Osteocyte (in vitro differentiated cells): ENCODE results near the gene PPP1R11. TPM values are rescaled to one million over a fixed set of nuclear protein-coding genes. Genes with fewer than 3 reads are reported as not detected.
"Not testable (repeated sequence)": the region's sequence is repeated elsewhere in the genome, so short reads cannot be mapped to it uniquely, and the experiment has no call there.

Source experiments
- DNase-seq: peaks from one replicate; pipeline ENCODE4 v3.0.0; 2021; ENCODE audit warnings: mixed read lengths; ENCODE audit not compliant: unreplicated experiment; ENCODE audit errors: extremely low spot score
- H3K27ac Mint-ChIP-seq: one replicate; pipeline ENCODE4 v1.8.0; 2021; ENCODE audit warnings: mild to moderate bottlenecking, mixed read lengths; ENCODE audit not compliant: unreplicated experiment
- H3K27me3 Mint-ChIP-seq: one replicate; pipeline ENCODE4 v1.8.0; 2021; ENCODE audit warnings: mixed read lengths; ENCODE audit not compliant: unreplicated experiment
- H3K36me3 Mint-ChIP-seq: one replicate; pipeline ENCODE4 v1.8.0; 2021; ENCODE audit warnings: mixed read lengths; ENCODE audit not compliant: unreplicated experiment
- H3K4me1 Mint-ChIP-seq: one replicate; pipeline ENCODE4 v1.8.0; 2021; ENCODE audit warnings: mixed read lengths; ENCODE audit not compliant: unreplicated experiment
- H3K4me3 Mint-ChIP-seq: one replicate; pipeline ENCODE4 v1.8.0; 2021; ENCODE audit warnings: mild to moderate bottlenecking, moderate library complexity, mixed read lengths; ENCODE audit not compliant: unreplicated experiment
- H3K9me3 Mint-ChIP-seq: one replicate; pipeline ENCODE4 v1.8.0; 2021; ENCODE audit warnings: mixed read lengths; ENCODE audit not compliant: unreplicated experiment
- long read RNA-seq: library from polyadenylated mRNA; unstranded; transcript quantifications from one replicate; pipeline ENCODE4 v2.0.0, GENCODE V29; 2021
- total RNA-seq: library from RNA; stranded (reverse); gene quantifications from 2 replicates; pipeline ENCODE4 v1.2.1, GENCODE V29; 2021
- TF ChIP-seq, protein P1 (sequence below): fragments of 200-600 bp; sonication (generic); IDR thresholded peaks from 2 replicates; pipeline ENCODE4 v1.5.0; 2021; ENCODE audit warnings: antibody characterized with exemption, mild to moderate bottlenecking, moderate library complexity

PPP1R11 gene, protein sequence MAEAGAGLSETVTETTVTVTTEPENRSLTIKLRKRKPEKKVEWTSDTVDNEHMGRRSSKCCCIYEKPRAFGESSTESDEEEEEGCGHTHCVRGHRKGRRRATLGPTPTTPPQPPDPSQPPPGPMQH
- 46.8 and 52.9 TPM in 2 replicates for total RNA-seq
- long read RNA-seq, transcript PPP1R11-205 (3 exons, 1,731 nt): major isoform, 36 of 37 reads
- long read RNA-seq, partial matches to known transcripts: 0 of 37 reads
- long read RNA-seq, other reads (novel, unspliced or antisense): 1 of 37 reads

- TF ChIP-seq, protein P1, sequence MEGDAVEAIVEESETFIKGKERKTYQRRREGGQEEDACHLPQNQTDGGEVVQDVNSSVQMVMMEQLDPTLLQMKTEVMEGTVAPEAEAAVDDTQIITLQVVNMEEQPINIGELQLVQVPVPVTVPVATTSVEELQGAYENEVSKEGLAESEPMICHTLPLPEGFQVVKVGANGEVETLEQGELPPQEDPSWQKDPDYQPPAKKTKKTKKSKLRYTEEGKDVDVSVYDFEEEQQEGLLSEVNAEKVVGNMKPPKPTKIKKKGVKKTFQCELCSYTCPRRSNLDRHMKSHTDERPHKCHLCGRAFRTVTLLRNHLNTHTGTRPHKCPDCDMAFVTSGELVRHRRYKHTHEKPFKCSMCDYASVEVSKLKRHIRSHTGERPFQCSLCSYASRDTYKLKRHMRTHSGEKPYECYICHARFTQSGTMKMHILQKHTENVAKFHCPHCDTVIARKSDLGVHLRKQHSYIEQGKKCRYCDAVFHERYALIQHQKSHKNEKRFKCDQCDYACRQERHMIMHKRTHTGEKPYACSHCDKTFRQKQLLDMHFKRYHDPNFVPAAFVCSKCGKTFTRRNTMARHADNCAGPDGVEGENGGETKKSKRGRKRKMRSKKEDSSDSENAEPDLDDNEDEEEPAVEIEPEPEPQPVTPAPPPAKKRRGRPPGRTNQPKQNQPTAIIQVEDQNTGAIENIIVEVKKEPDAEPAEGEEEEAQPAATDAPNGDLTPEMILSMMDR: no peak
- peak; percentile 99 for DNase-seq
- Mint-ChIP-seq H3K9me3 (no peaks in the 10 kb centered on the region), H3K27me3 (peaks cover 18% of the 10 kb centered on the region), H3K36me3 (peaks cover 30% of the 10 kb centered on the region), H3K27ac (peak within 1 kb of the TSS; percentile 99), H3K4me3 (peak within 1 kb of the TSS; percentile 96), H3K4me1 (peaks cover 42% of the 10 kb centered on the region)
Observed at GRCh38 chr6:30066577-30067459, at the start of gene PPP1R11. Gene PPP1R11 (plus strand): TSS chr6:30067198. CDS start chr6:30067411, 213 bp downstream.

DNA sequence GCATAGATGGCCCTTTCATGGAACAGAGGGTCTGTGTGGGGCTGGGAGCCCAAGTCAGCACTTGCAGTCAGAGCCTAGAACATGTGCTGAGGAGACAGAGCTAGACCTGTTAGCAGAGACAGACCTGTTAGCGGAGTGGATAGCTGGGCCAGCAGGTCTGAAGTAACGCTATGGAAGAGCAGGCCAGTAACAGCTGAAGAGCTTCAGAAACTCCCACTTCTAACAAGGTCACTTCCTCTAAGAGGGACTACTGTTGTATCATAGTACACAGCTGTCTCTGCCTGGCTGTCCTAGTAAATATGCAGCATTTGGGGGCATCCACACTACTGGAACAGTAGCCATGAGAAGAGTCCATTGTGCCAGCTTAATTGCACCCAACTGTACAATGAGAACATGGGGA lies 47.2 kb upstream of the PPP1R11 start:
- peaks cover 3% of the 10 kb centered on the region for H3K4me1 Mint-ChIP-seq
- H3K27ac Mint-ChIP-seq: no peak overlapping the region
- TF ChIP-seq, protein P1: no peak
- no peak for DNase-seq
- H3K9me3 Mint-ChIP-seq: no peaks in the 10 kb centered on the region
- H3K36me3 Mint-ChIP-seq: peaks cover 4% of the 10 kb centered on the region
- H3K4me3 Mint-ChIP-seq: no peak overlapping the region
- no peaks in the 10 kb centered on the region for H3K27me3 Mint-ChIP-seq

DNA sequence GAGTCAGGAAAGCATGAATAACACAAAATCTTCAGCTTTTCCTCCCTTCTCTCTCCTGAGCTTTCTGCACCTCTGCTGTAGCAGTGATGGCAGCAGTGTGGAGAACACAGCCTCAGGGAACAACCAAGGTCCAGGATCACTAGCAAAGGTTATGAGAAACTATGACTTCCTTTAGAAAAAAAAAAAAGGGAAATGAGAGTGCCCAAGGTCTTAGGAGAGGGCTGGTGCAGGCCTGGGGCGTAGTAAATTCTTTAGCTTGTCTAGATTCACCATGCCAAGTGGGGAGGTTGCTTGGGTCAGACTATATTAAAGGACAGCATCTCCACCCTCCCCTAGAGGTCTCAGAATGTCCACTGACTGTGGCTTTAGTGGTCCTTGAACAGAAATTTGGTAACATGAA lies 46.4 kb upstream of the PPP1R11 start:
- H3K4me3 Mint-ChIP-seq: no peak overlapping the region
- peaks cover 4% of the 10 kb centered on the region for H3K36me3 Mint-ChIP-seq
- H3K27me3 Mint-ChIP-seq: no peaks in the 10 kb centered on the region
- peaks cover 3% of the 10 kb centered on the region for H3K4me1 Mint-ChIP-seq
- no peak overlapping the region for H3K27ac Mint-ChIP-seq
- peak; percentile 42 for DNase-seq
- H3K9me3 Mint-ChIP-seq: no peaks in the 10 kb centered on the region
- TF ChIP-seq, protein P1: no peak

GRCh38 chr6:30022189-30022588 lies 44.8 kb upstream of the PPP1R11 start:
- Mint-ChIP-seq H3K36me3 (peaks cover 7% of the 10 kb centered on the region), H3K9me3 (peaks cover 5% of the 10 kb centered on the region), H3K27me3 (no peaks in the 10 kb centered on the region), H3K4me1 (peaks cover 3% of the 10 kb centered on the region), H3K4me3 (no peak overlapping the region), H3K27ac (no peak overlapping the region)
- TF ChIP-seq, protein P1: no peak
- DNase-seq: no peak

DNA sequence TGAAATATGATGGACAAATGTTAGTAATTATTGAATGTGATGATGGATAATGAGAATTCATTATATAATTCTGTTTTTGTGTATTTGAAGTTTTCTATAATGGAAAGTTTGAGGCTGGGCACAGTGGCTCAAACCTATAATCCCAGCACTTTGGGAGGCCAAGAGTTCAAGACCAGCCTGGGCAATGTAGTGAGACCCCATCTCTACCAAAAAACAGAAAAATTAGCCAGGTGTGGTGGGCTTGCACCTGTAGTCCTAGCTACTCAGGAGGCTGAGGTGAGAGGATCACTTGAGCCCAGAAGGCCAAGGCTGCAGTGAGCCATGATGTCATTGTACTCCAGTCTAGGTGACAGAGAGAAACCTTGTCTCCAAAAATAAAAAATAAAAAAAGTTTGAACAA lies 44.3 kb upstream of the PPP1R11 start:
- not testable (repeated sequence) for H3K4me1 Mint-ChIP-seq, H3K9me3 Mint-ChIP-seq, H3K27ac Mint-ChIP-seq, DNase-seq, H3K27me3 Mint-ChIP-seq, H3K36me3 Mint-ChIP-seq, H3K4me3 Mint-ChIP-seq
